ENCODE results near the gene DPP9. TPM values are rescaled to one million over a fixed set of nuclear protein-coding genes. Genes with fewer than 3 reads are reported as not detected.
"Not testable (repeated sequence)": the region's sequence is repeated elsewhere in the genome, so short reads cannot be mapped to it uniquely, and the experiment has no call there.

DPP9 gene
- total RNA-seq, 2 donors from 2014 or later: 52.3 to 90.9 TPM

DNA sequence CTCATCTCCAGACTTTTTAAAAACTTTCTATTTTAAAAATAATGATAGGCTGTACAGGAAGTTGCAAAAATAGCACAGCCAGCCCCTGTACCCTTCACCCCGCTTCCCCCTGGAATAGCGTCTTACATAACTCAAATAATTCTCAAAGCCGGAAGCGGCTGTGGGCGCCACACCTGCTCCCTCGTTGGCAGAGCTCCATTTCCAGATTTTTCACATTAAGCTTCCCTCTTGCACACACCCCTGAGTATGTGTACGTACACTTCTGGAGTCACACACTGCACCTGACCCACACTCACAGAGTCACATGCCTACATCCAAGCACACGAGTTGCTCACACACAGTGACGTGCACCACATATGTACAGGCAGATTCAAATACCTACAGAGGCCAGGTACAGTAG, 24.9 kb upstream of the DPP9 start:
- peaks cover 26% of the 10 kb centered on the region for H3K27me3 Mint-ChIP-seq
- peaks cover 5% of the 10 kb centered on the region for H3K4me1 Mint-ChIP-seq
- no peak overlapping the region for H3K4me3 Mint-ChIP-seq
- H3K9me3 Mint-ChIP-seq: no peaks in the 10 kb centered on the region
- no peak for ATAC-seq (replicated peaks)
- no peak overlapping the region for H3K27ac Mint-ChIP-seq
- no peaks in the 10 kb centered on the region for H3K36me3 Mint-ChIP-seq (ENCODE audit: low read depth)

DNA sequence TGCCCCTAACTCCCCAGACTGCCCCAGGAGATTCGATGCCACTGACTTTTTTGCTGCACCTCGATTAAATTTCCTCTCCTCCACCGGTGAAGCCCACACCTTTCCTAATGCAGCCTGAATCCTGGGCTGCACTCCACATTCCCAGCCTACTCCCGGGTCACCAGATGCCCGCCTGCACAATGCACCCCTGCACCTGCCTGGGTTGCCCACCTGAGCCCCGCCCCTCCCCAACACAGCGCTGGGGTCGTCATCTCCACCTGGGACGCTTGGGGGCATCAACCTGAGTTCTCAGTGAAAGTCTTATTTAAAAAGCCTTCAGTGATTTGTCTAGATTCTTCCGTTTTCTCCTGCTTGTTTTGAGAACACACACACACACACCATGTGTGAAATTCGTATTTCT, 24.5 kb upstream of the DPP9 start:
- no peaks in the 10 kb centered on the region for H3K9me3 Mint-ChIP-seq
- no peaks in the 10 kb centered on the region for H3K36me3 Mint-ChIP-seq (ENCODE audit: low read depth)
- no peak overlapping the region for H3K27ac Mint-ChIP-seq
- no peak overlapping the region for H3K4me3 Mint-ChIP-seq
- peaks cover 5% of the 10 kb centered on the region for H3K4me1 Mint-ChIP-seq
- H3K27me3 Mint-ChIP-seq: peaks cover 29% of the 10 kb centered on the region
- no peak for ATAC-seq (replicated peaks)

DNA sequence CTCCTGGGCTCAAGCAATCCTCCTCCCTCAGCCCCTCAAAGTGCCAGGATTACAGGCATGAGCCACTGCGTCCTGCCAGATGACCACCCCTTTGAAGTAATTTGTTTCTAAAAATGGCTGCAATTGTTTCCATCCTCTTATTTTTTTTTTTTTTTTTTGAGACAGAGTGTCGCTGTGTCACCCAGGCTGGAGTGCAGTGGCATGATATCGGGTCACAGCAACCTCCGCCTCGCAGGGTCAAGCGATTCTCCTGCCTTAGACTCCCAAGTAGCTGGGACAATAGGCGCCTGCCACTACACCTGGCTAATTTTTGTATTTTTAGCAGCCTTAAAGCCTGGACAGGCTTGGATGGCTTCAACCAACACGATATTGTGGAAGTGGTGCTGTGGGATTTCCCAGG, 22.3 kb upstream of the DPP9 start:
- no peak for ATAC-seq (replicated peaks)
- H3K27ac Mint-ChIP-seq: no peak overlapping the region
- peaks cover 38% of the 10 kb centered on the region for H3K27me3 Mint-ChIP-seq
- H3K4me1 Mint-ChIP-seq: peaks cover 5% of the 10 kb centered on the region
- no peaks in the 10 kb centered on the region for H3K9me3 Mint-ChIP-seq
- no peaks in the 10 kb centered on the region for H3K36me3 Mint-ChIP-seq (ENCODE audit: low read depth)
- no peak overlapping the region for H3K4me3 Mint-ChIP-seq

DNA sequence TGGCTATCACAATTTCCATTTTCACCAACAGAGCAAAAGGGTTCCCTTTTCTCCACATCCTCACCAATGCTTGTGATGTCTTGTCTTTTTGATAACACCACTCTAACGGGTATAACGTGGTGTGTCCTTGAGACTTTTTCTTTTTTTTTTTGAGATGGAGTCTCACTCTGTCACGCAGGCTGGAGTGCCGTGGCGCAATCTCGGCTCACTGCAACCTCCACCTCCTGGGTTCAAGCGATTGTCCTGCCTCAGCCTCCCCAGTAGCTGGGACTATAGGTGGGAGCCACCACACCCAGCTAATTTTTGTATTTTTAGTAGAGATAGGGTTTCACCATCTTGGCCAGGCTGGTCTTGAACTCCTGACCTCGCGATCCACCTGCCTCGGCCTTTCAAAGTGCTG, 21.5 kb upstream of the DPP9 start:
- not testable (repeated sequence) for H3K36me3 Mint-ChIP-seq (ENCODE audit: low read depth); H3K27ac Mint-ChIP-seq; H3K4me1 Mint-ChIP-seq; H3K4me3 Mint-ChIP-seq; ATAC-seq (replicated peaks); H3K9me3 Mint-ChIP-seq
- H3K27me3 Mint-ChIP-seq: peaks cover 37% of the 10 kb centered on the region

DNA sequence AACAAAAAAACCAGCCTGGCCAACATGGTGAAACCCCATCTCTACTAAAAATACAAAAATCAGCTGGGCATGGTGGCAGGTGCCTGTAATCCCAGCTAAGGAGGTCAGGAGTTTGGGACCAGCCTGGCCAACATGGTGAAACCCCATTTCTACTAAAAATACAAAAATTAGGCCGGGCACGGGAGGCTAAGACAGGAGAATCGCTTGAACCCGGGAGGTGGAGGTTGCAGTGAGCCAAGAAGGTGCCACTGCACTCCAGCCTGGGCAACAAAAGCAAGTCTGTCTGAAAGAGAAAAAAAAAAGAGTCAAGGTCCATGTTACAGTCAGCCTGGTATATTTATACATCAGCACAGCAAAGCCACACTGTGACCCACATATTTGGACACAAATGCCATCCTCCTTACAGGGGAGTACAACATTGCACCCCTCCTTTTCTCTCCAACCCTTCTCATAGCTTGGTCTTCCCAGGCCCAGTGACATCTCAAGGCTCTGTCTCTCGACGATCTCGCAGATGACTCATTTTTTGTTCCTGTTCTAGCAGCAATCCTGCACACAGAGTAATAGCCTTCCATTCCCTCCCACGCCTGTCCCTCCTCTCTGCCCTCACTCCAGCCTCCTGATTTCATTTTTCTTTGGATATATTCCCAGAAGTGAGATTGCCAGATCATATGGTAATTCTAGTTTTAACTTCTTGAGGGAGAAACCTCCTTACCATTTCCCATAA, 21.0 kb upstream of the DPP9 start:
- no peaks in the 10 kb centered on the region for H3K4me1 Mint-ChIP-seq
- ATAC-seq (replicated peaks): no peak
- peaks cover 32% of the 10 kb centered on the region for H3K27me3 Mint-ChIP-seq
- no peaks in the 10 kb centered on the region for H3K36me3 Mint-ChIP-seq (ENCODE audit: low read depth)
- no peaks in the 10 kb centered on the region for H3K9me3 Mint-ChIP-seq
- no peak overlapping the region for H3K27ac Mint-ChIP-seq
- no peak overlapping the region for H3K4me3 Mint-ChIP-seq

DNA sequence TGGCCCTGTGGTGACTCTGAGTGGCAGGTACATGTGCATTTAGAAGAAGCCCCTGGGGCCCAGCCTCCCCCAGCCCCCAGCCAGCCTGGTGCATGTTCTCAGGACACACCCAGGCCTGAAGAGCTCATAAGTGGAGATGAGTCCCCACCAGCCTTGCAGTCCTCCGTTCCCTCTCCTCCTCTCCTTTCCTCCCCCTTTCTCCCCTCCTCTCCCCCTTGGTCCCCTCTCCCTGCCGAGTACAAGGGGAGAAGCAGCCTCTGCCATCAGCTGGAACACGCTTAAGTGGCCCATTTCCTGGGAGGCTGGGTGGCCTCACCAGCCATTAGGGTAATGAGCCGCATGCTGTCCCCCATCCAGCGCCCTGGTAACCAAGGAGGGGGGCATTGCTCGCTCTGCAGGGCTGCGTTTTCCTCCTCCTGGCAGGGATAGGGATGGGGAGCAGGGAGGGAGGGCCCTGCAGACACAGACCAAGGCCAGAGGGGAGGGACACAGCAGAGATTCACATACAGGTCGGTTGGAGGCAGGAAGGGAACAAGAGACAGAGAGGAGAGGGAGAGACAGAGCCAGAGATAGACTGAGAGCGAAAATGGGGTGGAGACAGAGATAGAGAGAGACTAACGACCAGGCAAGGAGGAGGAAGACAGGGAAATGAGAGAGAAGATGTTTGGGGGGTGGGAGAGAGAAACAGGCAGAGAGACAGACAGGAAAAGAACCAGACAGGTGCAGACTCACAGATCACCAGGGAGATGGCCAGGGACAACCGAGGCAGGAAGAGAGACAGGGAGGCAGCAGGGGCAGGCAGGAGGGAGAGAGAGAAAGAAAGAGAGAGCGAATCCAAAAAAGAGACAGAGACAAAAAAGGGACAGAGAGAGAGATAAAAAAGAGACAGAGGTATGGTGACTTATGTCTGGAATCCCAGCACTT, 19.3 kb upstream of the DPP9 start:
- no peaks in the 10 kb centered on the region for H3K36me3 Mint-ChIP-seq (ENCODE audit: low read depth)
- H3K4me1 Mint-ChIP-seq: no peaks in the 10 kb centered on the region
- ATAC-seq (replicated peaks): no peak
- H3K27ac Mint-ChIP-seq: no peak overlapping the region
- H3K27me3 Mint-ChIP-seq: peaks cover 23% of the 10 kb centered on the region
- no peaks in the 10 kb centered on the region for H3K9me3 Mint-ChIP-seq
- H3K4me3 Mint-ChIP-seq: no peak overlapping the region

DNA sequence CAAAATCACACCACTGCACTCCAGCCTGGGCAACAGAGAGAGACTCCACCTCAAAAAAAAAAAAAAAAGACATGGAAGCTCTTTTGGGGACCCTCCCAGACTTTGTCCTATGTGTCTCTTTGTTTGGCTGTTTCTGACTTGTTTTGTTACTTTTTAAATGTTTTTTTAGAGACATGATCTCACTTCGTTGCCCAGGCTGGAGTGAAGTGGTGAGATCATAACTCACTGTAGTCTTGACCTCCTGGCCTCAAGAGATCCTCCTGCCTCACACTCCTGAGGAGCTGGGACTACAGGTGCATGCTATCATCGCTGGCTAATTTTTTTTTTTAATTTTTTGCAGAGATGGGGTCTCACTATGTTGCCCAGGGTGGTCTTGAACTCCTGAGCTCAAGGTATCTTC, 16.4 kb upstream of the DPP9 start:
- H3K27ac Mint-ChIP-seq: no peak overlapping the region
- H3K4me1 Mint-ChIP-seq: no peaks in the 10 kb centered on the region
- H3K4me3 Mint-ChIP-seq: no peak overlapping the region
- H3K36me3 Mint-ChIP-seq (ENCODE audit: low read depth): no peaks in the 10 kb centered on the region
- H3K27me3 Mint-ChIP-seq: peaks cover 12% of the 10 kb centered on the region
- no peak for ATAC-seq (replicated peaks)
- H3K9me3 Mint-ChIP-seq: no peaks in the 10 kb centered on the region

DNA sequence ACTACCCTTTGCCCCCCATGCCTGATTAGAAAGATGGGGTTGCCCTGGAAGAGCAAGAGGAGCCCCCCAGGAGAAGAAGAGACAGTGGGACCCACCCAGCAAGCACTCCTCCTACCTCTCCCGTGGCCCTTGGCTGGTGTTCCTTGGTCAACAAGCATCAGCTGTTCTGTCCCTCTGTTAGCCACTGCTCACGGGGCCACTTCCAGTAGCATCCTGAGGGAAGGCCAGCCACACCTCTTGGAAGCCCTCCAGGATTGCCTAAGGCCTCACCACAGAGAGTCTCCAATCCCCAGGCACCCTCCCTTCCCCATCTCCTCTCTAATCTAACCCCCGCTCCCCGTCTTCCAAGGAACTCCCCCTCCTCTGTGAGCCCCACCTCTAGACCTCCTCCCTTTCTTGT, 15.1 kb upstream of the DPP9 start:
- Mint-ChIP-seq H3K4me1 (no peaks in the 10 kb centered on the region), H3K27ac (no peak overlapping the region), H3K27me3 (peaks cover 13% of the 10 kb centered on the region), H3K36me3 (ENCODE audit: low read depth) (no peaks in the 10 kb centered on the region), H3K4me3 (no peak overlapping the region), H3K9me3 (no peaks in the 10 kb centered on the region)
- ATAC-seq (replicated peaks): no peak

DNA sequence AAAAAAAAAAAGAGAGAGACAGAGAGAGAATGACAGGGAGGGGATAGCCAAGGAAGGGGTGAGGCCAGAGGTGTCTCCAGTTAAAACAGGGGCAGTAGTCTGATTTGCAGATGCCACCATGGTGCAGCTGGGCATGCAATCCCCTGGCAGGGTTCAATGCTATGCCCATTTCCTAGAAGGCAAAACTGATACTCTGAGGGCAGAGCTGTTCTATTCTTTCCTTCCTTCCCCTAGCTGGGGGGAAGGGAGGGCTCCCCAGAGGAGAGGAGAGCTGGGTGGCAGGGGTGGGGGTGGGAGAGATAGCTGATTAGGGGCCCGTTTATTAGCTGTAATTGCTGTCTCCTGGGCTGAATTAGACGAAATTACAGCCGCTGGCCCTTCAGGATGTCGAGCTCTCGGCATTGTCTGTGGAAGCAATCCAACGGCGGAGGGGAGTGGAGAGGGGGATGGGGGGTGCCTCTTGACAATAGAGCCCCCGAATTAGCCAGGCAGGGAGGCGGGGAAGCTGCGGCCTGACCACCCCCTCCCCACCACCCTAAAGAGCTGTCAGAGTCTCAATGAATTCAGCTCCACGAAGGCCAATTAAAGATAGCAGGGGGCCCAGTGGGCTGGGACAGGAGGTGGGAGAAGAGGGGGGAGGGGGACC, 14.4 kb upstream of the DPP9 start:
- Mint-ChIP-seq H3K27me3 (peaks cover 12% of the 10 kb centered on the region), H3K9me3 (no peaks in the 10 kb centered on the region), H3K4me1 (no peaks in the 10 kb centered on the region), H3K27ac (no peak overlapping the region), H3K36me3 (ENCODE audit: low read depth) (no peaks in the 10 kb centered on the region), H3K4me3 (no peak overlapping the region)
- no peak for ATAC-seq (replicated peaks)

DNA sequence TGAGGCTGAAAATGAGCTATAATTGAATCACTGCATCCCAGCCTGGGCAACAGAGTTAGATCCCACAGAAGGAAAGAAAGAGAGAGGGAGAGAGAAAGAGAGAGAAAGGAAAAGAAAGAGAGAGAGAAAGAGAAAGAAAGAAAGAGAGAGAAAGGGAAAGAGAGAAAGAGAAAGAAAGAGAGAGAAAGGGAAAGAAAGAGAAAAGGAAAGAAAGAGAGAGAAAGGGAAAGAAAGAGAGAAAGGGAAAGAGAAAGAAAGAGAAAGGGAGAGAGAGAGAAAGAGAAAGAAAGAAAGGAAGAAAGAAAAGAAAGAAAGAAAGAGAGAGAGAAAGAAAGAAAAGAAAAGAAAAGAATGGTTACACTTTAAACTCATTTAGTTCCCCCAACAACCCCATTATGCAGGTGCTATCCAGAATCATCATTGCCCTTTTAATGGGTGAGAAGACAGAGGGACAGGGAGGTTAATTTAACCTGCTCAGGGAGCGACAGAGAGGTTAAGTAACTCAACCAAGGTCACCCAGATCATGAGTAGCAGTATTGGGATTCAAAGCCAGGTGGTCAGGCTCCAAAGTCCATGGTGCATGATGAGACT, 10.2 kb upstream of the DPP9 start:
- Mint-ChIP-seq H3K27ac (peak overlapping the region; percentile 5), H3K4me3 (no peak overlapping the region), H3K36me3 (ENCODE audit: low read depth) (no peaks in the 10 kb centered on the region), H3K9me3 (no peaks in the 10 kb centered on the region), H3K27me3 (peaks cover 7% of the 10 kb centered on the region), H3K4me1 (peaks cover 5% of the 10 kb centered on the region)
- no peak for ATAC-seq (replicated peaks)

DNA sequence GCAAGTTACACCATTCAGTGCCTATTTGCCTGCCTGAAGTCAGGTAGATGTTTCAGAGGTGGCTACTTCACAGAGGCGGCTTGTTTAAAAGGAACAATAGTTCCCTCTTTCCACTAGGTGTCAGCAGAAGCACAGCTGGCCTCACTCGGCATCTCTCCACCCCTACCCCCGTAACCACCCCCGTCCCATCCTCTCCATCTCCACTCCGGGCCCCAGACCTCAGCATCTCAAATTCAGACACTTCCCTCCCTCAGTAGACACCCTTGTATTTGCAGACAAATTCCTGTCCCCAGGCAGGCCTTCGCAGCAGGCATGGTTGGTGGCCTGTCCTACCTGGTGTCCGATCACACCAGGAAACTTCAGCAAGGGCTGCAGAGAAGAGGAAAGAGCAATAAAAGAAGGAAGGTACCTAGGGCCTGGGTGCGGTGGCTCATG, 9.1 kb upstream of the DPP9 start:
- H3K27me3 Mint-ChIP-seq: peaks cover 7% of the 10 kb centered on the region
- no peaks in the 10 kb centered on the region for H3K36me3 Mint-ChIP-seq (ENCODE audit: low read depth)
- peaks cover 5% of the 10 kb centered on the region for H3K4me1 Mint-ChIP-seq
- peak; percentile 90 for ATAC-seq (replicated peaks)
- H3K27ac Mint-ChIP-seq: no peak overlapping the region
- peak overlapping the region; percentile 24 for H3K4me3 Mint-ChIP-seq
- no peaks in the 10 kb centered on the region for H3K9me3 Mint-ChIP-seq

DNA sequence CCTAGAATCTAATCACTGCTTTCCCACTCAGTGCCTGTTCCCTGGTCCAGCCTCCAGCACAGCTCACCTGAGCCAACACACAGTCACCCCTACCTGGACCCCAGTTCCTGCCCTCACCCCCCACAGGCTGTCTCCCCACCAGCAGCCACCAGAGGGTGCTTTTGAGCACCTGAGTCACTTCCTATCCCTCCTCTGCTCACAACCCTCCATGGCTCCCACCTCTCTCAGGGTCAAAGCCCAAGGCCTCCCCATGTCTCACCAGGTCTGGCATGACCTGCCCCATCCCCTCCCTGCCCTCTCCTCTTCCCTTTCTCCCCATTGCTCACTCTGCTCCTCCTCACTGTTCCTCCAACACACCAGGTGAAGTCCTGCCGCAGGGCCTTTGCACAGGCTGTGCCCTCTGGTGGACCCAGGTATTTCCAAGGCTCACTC, 7.1 kb upstream of the DPP9 start:
- peaks cover 7% of the 10 kb centered on the region for H3K27me3 Mint-ChIP-seq
- H3K27ac Mint-ChIP-seq: no peak overlapping the region
- H3K36me3 Mint-ChIP-seq (ENCODE audit: low read depth): no peaks in the 10 kb centered on the region
- peak; percentile 90 for ATAC-seq (replicated peaks)
- H3K9me3 Mint-ChIP-seq: no peaks in the 10 kb centered on the region
- no peak overlapping the region for H3K4me3 Mint-ChIP-seq
- H3K4me1 Mint-ChIP-seq: peaks cover 5% of the 10 kb centered on the region

DNA sequence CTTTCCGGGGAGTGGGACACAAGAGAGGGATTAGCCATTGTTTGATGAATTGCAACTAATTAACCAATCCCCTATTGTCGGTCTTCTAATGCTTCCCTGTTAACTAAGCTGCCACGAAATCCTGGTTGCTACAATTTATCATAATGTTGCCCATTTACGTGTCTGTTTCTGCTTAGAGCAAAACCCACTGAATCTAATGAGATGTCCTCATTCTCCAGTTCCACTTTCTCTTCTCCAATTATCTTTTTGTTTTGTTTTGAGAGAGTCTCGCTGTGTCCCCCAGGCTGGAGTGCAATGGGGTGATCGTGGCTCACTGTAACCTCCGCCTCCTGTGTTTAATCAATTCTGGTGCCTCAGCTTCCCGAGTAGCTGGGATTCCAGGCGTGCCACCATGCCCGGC, 5.2 kb upstream of the DPP9 start:
- peaks cover 16% of the 10 kb centered on the region for H3K4me1 Mint-ChIP-seq
- H3K36me3 Mint-ChIP-seq (ENCODE audit: low read depth): peaks cover 11% of the 10 kb centered on the region
- H3K27ac Mint-ChIP-seq: no peak overlapping the region
- H3K27me3 Mint-ChIP-seq: peaks cover 7% of the 10 kb centered on the region
- no peak overlapping the region for H3K4me3 Mint-ChIP-seq
- H3K9me3 Mint-ChIP-seq: no peaks in the 10 kb centered on the region
- no peak for ATAC-seq (replicated peaks)
